Ovary (tissue), 3 donors: Measurements from ENCODE around the gene KRT32.

Experiments used
- EP300 ChIP-seq: sonication (generic); formaldehyde crosslinking; IDR thresholded peaks from one replicate; pipeline ENCODE4 v1.6.1; 2017; ENCODE audit warnings: antibody characterized with exemption
- POLR2A ChIP-seq: fragments of 450-650 bp; IDR thresholded peaks from one replicate; pipeline ENCODE4 v1.6.1; 2017; ENCODE audit warnings: antibody characterized with exemption, mild to moderate bottlenecking, moderate library complexity
- TF ChIP-seq, protein P1 (sequence below), 3 donors: fragments of 450-650 bp in 2 of 3; fragments of 200-600 bp in 1 of 3; IDR thresholded peaks; one replicate each; pipeline versions ENCODE4 v1.5.1 to v1.8.0; 2016 to 2022; ENCODE audit warnings: antibody characterized with exemption in 3 of 3, mild to moderate bottlenecking in 1 of 3
- donor health status: DM: no; HTN: no; CAD: no.

DNA sequence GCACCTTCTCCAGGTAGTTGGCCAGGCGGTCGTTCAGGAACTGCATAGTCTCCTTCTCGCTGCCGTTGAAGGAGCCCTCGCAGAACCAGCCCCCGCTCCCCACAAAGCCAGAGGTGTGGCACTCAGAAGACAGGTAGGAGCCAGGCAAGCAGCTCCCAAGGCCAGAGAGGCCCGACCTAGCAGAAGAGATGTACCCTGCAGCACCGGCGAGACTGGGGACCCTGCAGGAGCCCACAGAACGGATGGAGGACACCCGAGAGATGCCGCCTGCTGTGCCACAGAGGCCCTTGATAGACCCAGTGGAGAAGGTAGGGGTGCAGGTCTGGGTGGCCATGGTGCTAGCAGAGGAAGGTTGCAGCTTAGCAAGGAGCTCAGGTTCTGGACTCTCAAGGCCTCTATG, 22.3 kb upstream of the KRT32 start, which contains the start of gene KRT36:
- TF ChIP-seq POLR2A (no peak), EP300 (no peak)
- TF ChIP-seq, protein P1, sequence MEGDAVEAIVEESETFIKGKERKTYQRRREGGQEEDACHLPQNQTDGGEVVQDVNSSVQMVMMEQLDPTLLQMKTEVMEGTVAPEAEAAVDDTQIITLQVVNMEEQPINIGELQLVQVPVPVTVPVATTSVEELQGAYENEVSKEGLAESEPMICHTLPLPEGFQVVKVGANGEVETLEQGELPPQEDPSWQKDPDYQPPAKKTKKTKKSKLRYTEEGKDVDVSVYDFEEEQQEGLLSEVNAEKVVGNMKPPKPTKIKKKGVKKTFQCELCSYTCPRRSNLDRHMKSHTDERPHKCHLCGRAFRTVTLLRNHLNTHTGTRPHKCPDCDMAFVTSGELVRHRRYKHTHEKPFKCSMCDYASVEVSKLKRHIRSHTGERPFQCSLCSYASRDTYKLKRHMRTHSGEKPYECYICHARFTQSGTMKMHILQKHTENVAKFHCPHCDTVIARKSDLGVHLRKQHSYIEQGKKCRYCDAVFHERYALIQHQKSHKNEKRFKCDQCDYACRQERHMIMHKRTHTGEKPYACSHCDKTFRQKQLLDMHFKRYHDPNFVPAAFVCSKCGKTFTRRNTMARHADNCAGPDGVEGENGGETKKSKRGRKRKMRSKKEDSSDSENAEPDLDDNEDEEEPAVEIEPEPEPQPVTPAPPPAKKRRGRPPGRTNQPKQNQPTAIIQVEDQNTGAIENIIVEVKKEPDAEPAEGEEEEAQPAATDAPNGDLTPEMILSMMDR (IDR thresholded peaks at IDR 0.05), result no peak
